HepG2 (cell line): ENCODE results near the gene YJEFN3. TPM values are rescaled to one million over a fixed set of nuclear protein-coding genes. Genes with fewer than 3 reads are reported as not detected.
A peak's percentile ranks its signal among the peaks of the same experiment; 100 is the strongest.

Experiments
- ATAC-seq: fragments of 200-7000 bp; cut with Tn5 transposase; 3 replicates; pipeline ENCODE4 v1.9.1; 2020; ENCODE audit warnings: mild to moderate bottlenecking, moderate library complexity
- BruUV-seq: library from RNA; stranded (reverse); fragments of 400-500 nt; replicated peaks from 2 replicates; lab custom pipeline; 2021; lab: Mats Ljungman, UMichigan
- CTCF ChIA-PET: fragments of 300-600 bp; formaldehyde crosslinking; extraction: SDS; loops from one replicate; lab custom pipeline; 2021; ENCODE audit warnings: low total read pairs, inconsistent platforms, low intra/inter-chr PET ratio; lab: Yijun Ruan, JAX
- POLR2A ChIA-PET: fragments of 350-600 bp; sonication (Branson Sonifier 250); formaldehyde crosslinking; loops from one replicate; lab custom pipeline; 2020; ENCODE audit warnings: antibody characterized with exemption, inconsistent platforms; lab: Yijun Ruan, JAX
- DNase-seq: peaks from one replicate; pipeline ENCODE4 v3.0.0-alpha.2; 2015; ENCODE audit warnings: low spot score
- FAIRE-seq: peaks from 3 replicates; lab custom pipeline; 2011; peaks lifted over from hg19 to GRCh38; lab: Jason Lieb, UNC
- H2AFZ ChIP-seq: one replicate; pipeline ENCODE4 v1.6.1; 2011; ENCODE audit warnings: low read length, inconsistent platforms
- H3K27ac ChIP-seq: fragments of 300-600 bp; 3 replicates; pipeline ENCODE4 v1.8.0; 2011; ENCODE audit warnings: mixed run types, mild to moderate bottlenecking, mixed read lengths, low read length, inconsistent platforms; ENCODE audit not compliant: insufficient read depth; ENCODE audit errors: extremely low read length
- H3K27me3 ChIP-seq, 2 experiments: fragments of 200-600 bp in 1 of 2; 2 replicates in 1 of 2; 3 replicates in 1 of 2; pipeline versions ENCODE4 v1.6.0 to v1.8.0; 2011; ENCODE audit warnings: low read length in 2 of 2, mild to moderate bottlenecking in 2 of 2, moderate library complexity in 2 of 2, inconsistent platforms in 1 of 2; ENCODE audit not compliant: insufficient read depth in 2 of 2, control insufficient read depth in 1 of 2
- H3K36me3 ChIP-seq, 2 experiments: fragments of 200-600 bp in 1 of 2; replicated peaks in 1 of 2; 2 replicates in 1 of 2; 3 replicates in 1 of 2; pipeline versions ENCODE4 v1.5.1 to v1.8.0; 2011; ENCODE audit warnings: low read length in 2 of 2, inconsistent platforms in 1 of 2; ENCODE audit not compliant: insufficient read depth in 2 of 2, control insufficient read depth in 1 of 2
- H3K4me1 ChIP-seq: 2 replicates; pipeline ENCODE4 v1.5.1; 2012; ENCODE audit warnings: low read length, inconsistent platforms; ENCODE audit not compliant: insufficient read depth
- H3K4me2 ChIP-seq: 2 replicates; pipeline ENCODE4 v1.6.0; 2011; ENCODE audit warnings: low read depth, low read length, inconsistent platforms
- H3K4me3 ChIP-seq, 3 experiments: fragments of 200-600 bp in 1 of 3; sonication (generic), shearing (Covaris generic) in 1 of 3; replicated peaks in 1 of 3; 2 replicates each; pipeline ENCODE4 v1.5.1; 2011 to 2016; ENCODE audit warnings: low read length in 3 of 3, inconsistent platforms in 2 of 3, low read depth in 2 of 3, mild to moderate bottlenecking in 2 of 3, control low read depth in 1 of 3, mixed read lengths in 1 of 3; ENCODE audit not compliant: insufficient read depth in 1 of 3
- H3K79me2 ChIP-seq: one replicate; pipeline ENCODE4 v1.6.1; 2011; ENCODE audit warnings: low read length, inconsistent platforms; ENCODE audit not compliant: insufficient read depth
- H3K9ac ChIP-seq: 2 replicates; pipeline ENCODE4 v1.6.0; 2011; ENCODE audit warnings: mild to moderate bottlenecking, low read depth, low read length, inconsistent platforms; ENCODE audit not compliant: insufficient read depth
- H3K9me3 ChIP-seq: 2 replicates; pipeline ENCODE4 v1.5.1; 2012; ENCODE audit warnings: mild to moderate bottlenecking, low read length
- H4K20me1 ChIP-seq: 2 replicates; pipeline ENCODE4 v1.6.0; 2011; ENCODE audit warnings: inconsistent platforms, mild to moderate bottlenecking, low read length, moderate library complexity; ENCODE audit not compliant: insufficient read depth
- AGO1 ChIP-seq: fragments of 200-400 bp; formaldehyde crosslinking; IDR thresholded peaks from 2 replicates; pipeline ENCODE4 v1.6.1; 2017; ENCODE audit warnings: mild to moderate bottlenecking, low read depth, low read length, moderate library complexity; ENCODE audit not compliant: poor library complexity, severe bottlenecking
- HNF4G ChIP-seq, 2 experiments: sonication (generic) in 1 of 2; formaldehyde crosslinking in 1 of 2; IDR thresholded peaks; 2 replicates each; pipeline versions ENCODE4 v1.4.0 to v1.6.1; 2011 to 2020; ENCODE audit warnings: borderline replicate concordance in 2 of 2, low read depth in 2 of 2, mild to moderate bottlenecking in 2 of 2, low read length in 1 of 2, missing genetic modification reagents in 1 of 2, moderate library complexity in 1 of 2
- ZNF121 ChIP-seq: sonication (generic); formaldehyde crosslinking; IDR thresholded peaks from 2 replicates; pipeline ENCODE4 v1.5.0; 2020; ENCODE audit warnings: mild to moderate bottlenecking, missing genetic modification reagents
- ZSCAN22 ChIP-seq: sonication (generic); formaldehyde crosslinking; IDR thresholded peaks from 2 replicates; pipeline ENCODE4 v1.4.0; 2020; ENCODE audit warnings: mild to moderate bottlenecking, missing genetic modification reagents
- WGBS: methylation state at CpG from one replicate; pipeline ENCODE4 v1.1.6; 2017; ENCODE audit warnings: low lambda C conversion rate; 5-methylcytosine and 5-hydroxymethylcytosine counted together
- in situ Hi-C: cut with HindIII; loops from 2 replicates; pipeline ENCODE4 v1.10.0; 2017; ENCODE audit warnings: low pct_unique_long_range_greater_than_20kb; ENCODE audit not compliant: extremely low pct_ligation_motif_present
- intact Hi-C: fragments of 100-400 bp; cut with micrococcal nuclease; formaldehyde crosslinking; loops from one replicate; pipeline ENCODE4 v1.10.0; 2022; ENCODE audit not compliant: unreplicated experiment
- polyA plus RNA-seq, 8 experiments: library from polyadenylated mRNA; depleted of rRNA in 3 of 8; stranded (reverse) in 7 of 8; unstranded in 1 of 8; fragments of >200 nt; fragmentation: Illumina TruSeq in 4 of 8; extraction: Trizol in 4 of 8; gene quantifications; 2 replicates each; pipeline versions ENCODE4 v1.2.1 to v1.2.3, GENCODE V29; 2011 to 2016; ENCODE audit warnings: low read depth in 4 of 8, missing spikeins in 1 of 8, mixed read lengths in 1 of 8; ENCODE audit not compliant: insufficient read depth in 1 of 8
- total RNA-seq, 5 experiments: library from RNA; depleted of rRNA; stranded (reverse); fragments of >200 nt; fragmentation: Illumina TruSeq; extraction: Trizol; gene quantifications; 2 replicates each; pipeline ENCODE4 v1.2.3, GENCODE V29; 2016; ENCODE audit warnings: low read depth in 1 of 5
- TF ChIP-seq, protein P1 (sequence below): sonication (generic); formaldehyde crosslinking; IDR thresholded peaks from 2 replicates; pipeline ENCODE4 v1.4.0; 2020; ENCODE audit warnings: missing genetic modification reagents

Gene YJEFN3
- total and polyA plus RNA-seq, 2 of the 13 experiments (the other 11 are each of a cell fraction or from before 2014, with no cell fraction given) = 0.89 to 4.0 TPM

- 92% methylated on average over 42 of the region's 59 CpGs for WGBS
- Histone ChIP-seq H3K4me1 (peaks cover 8% of the 10 kb centered on the region; the same call in 1 of the 2 replicates), H3K79me2 (no peaks in the 10 kb centered on the region), H3K27ac (no peak overlapping the region), H3K9me3 (no peaks in the 10 kb centered on the region), H3K4me3 (0 out of 6 replicates have a peak overlapping the region, but pooled peaks of 1 of the 3 experiments have one; percentile 61), H3K4me2 (peak overlapping the region; percentile 50; the same call in 1 of the 2 replicates)
- BruUV-seq = no TSS peak
- intact Hi-C loops = no loop called here
- TF ChIP-seq AGO1 = peak; percentile 12
- peak; percentile 87 for TF ChIP-seq ZSCAN22
- TF ChIP-seq ZNF121 (CRISPR knock-in tag) = peak; percentile 83
- TF ChIP-seq, protein P1, sequence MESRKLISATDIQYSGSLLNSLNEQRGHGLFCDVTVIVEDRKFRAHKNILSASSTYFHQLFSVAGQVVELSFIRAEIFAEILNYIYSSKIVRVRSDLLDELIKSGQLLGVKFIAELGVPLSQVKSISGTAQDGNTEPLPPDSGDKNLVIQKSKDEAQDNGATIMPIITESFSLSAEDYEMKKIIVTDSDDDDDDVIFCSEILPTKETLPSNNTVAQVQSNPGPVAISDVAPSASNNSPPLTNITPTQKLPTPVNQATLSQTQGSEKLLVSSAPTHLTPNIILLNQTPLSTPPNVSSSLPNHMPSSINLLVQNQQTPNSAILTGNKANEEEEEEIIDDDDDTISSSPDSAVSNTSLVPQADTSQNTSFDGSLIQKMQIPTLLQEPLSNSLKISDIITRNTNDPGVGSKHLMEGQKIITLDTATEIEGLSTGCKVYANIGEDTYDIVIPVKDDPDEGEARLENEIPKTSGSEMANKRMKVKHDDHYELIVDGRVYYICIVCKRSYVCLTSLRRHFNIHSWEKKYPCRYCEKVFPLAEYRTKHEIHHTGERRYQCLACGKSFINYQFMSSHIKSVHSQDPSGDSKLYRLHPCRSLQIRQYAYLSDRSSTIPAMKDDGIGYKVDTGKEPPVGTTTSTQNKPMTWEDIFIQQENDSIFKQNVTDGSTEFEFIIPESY = 0 out of 2 replicates have a peak, but pooled peaks have one; percentile 28
- TF ChIP-seq HNF4G (IDR thresholded peaks at IDR 0.05; ENCODE audit: borderline replicate concordance, low read depth, low read length) = no peak
- TF ChIP-seq HNF4G (CRISPR knock-in tag; IDR thresholded peaks at IDR 0.05; ENCODE audit: borderline replicate concordance, low read depth) = no peak
- TF ChIP-seq, all 625 proteins: peak for 4
- Histone ChIP-seq H4K20me1 (no peaks in the 10 kb centered on the region), H3K9ac (no peak overlapping the region), H3K27me3 (0 out of 5 replicates have a peak, but pooled peaks cover 0 to 6% of the 10 kb centered on the region in 2 experiments), H3K36me3 (no peaks in the 10 kb centered on the region), H2AFZ (no peak overlapping the region)
- CTCF ChIA-PET = no interaction called here
- in situ Hi-C loops = loop anchor here (5.0 to 25.0 kb wide), 2 partner anchors 105 to 425 kb away; partner anchors contain the start of gene GMIP
- DNase-seq (no peak), ATAC-seq (no peak), FAIRE-seq (no peak)
- POLR2A ChIA-PET = no interaction called here
Observed at GRCh38 chr19:19537075-19538048, 8.7 kb downstream of the YJEFN3 start.
